Panc1 (cell line): Measurements from ENCODE around the gene FRMD1.

ENCODE experiments used
- POLR2AphosphoS5 ChIP-seq: IDR thresholded peaks from 2 replicates; pipeline ENCODE4 v1.6.1; 2012; ENCODE audit warnings: mild to moderate bottlenecking, low read depth, low read length, moderate library complexity
- SIN3A ChIP-seq: IDR thresholded peaks from 2 replicates; pipeline ENCODE4 v1.6.1; 2012; ENCODE audit warnings: low read depth, mild to moderate bottlenecking, low read length, moderate library complexity, borderline replicate concordance; ENCODE audit not compliant: insufficient read depth
- TF ChIP-seq, protein P1 (sequence below): fragments of 450-650 bp; IDR thresholded peaks from 2 replicates; pipeline ENCODE4 v1.5.1; 2017; ENCODE audit warnings: mild to moderate bottlenecking
- TF ChIP-seq, protein P2 (sequence below), 2 experiments: IDR thresholded peaks; 2 replicates each; pipeline ENCODE4 v1.6.1; 2011 to 2012; ENCODE audit warnings: low read depth in 2 of 2, control low read depth in 1 of 2, low read length in 1 of 2, mild to moderate bottlenecking in 1 of 2, moderate library complexity in 1 of 2; ENCODE audit not compliant: insufficient read depth in 1 of 2

DNA sequence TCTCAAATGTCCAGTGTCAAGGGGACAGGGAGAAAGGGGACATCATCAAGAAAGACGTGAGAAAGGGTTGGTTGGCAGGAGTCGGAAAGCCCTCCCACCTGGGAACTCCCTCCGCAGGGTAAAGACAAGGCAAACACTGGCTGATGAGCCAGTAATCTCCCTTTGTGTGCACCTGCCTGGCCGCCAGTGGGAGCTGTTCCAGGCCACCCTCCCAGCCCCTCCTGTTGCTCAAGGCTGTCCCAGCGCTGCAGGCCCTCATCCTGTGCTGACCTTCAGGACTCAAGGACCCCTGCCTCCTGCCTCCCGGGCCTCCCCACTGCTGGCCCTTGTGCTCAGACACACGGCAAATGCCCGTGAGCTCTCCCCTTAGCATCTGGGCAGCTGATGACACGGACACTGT lies 7.4 kb downstream of the FRMD1 start:
- TF ChIP-seq POLR2AphosphoS5 (no peak), SIN3A (no peak)
- TF ChIP-seq, protein P1, sequence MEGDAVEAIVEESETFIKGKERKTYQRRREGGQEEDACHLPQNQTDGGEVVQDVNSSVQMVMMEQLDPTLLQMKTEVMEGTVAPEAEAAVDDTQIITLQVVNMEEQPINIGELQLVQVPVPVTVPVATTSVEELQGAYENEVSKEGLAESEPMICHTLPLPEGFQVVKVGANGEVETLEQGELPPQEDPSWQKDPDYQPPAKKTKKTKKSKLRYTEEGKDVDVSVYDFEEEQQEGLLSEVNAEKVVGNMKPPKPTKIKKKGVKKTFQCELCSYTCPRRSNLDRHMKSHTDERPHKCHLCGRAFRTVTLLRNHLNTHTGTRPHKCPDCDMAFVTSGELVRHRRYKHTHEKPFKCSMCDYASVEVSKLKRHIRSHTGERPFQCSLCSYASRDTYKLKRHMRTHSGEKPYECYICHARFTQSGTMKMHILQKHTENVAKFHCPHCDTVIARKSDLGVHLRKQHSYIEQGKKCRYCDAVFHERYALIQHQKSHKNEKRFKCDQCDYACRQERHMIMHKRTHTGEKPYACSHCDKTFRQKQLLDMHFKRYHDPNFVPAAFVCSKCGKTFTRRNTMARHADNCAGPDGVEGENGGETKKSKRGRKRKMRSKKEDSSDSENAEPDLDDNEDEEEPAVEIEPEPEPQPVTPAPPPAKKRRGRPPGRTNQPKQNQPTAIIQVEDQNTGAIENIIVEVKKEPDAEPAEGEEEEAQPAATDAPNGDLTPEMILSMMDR, result no peak; the same call in 1 of the 2 replicates
- TF ChIP-seq, protein P2, sequence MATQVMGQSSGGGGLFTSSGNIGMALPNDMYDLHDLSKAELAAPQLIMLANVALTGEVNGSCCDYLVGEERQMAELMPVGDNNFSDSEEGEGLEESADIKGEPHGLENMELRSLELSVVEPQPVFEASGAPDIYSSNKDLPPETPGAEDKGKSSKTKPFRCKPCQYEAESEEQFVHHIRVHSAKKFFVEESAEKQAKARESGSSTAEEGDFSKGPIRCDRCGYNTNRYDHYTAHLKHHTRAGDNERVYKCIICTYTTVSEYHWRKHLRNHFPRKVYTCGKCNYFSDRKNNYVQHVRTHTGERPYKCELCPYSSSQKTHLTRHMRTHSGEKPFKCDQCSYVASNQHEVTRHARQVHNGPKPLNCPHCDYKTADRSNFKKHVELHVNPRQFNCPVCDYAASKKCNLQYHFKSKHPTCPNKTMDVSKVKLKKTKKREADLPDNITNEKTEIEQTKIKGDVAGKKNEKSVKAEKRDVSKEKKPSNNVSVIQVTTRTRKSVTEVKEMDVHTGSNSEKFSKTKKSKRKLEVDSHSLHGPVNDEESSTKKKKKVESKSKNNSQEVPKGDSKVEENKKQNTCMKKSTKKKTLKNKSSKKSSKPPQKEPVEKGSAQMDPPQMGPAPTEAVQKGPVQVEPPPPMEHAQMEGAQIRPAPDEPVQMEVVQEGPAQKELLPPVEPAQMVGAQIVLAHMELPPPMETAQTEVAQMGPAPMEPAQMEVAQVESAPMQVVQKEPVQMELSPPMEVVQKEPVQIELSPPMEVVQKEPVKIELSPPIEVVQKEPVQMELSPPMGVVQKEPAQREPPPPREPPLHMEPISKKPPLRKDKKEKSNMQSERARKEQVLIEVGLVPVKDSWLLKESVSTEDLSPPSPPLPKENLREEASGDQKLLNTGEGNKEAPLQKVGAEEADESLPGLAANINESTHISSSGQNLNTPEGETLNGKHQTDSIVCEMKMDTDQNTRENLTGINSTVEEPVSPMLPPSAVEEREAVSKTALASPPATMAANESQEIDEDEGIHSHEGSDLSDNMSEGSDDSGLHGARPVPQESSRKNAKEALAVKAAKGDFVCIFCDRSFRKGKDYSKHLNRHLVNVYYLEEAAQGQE (IDR thresholded peaks at IDR 0.05; ENCODE audit: insufficient read depth in 1 of 2, low read depth in 2 of 2, low read length in 1 of 2), result no peak
